Loucy (cell line): ENCODE results near the gene FLT1.

Experiments
- H2AFZ ChIP-seq: fragments of 200-600 bp; sonication (generic); 2 replicates; pipeline ENCODE4 v1.6.0; 2016; ENCODE audit warnings: antibody characterized with exemption, mild to moderate bottlenecking, low read length, moderate library complexity
- H3F3A ChIP-seq: fragments of 200-600 bp; 2 replicates; pipeline ENCODE4 v1.6.0; 2016; ENCODE audit warnings: antibody characterized with exemption, low read depth, mild to moderate bottlenecking
- H3K27me3 ChIP-seq: fragments of 200-600 bp; sonication (generic); 2 replicates; pipeline ENCODE4 v1.6.1; 2014; ENCODE audit warnings: low read length, mild to moderate bottlenecking; ENCODE audit not compliant: insufficient read depth, poor library complexity, severe bottlenecking
- H3K36me3 ChIP-seq: fragments of 200-600 bp; sonication (generic); 2 replicates; pipeline ENCODE4 v1.6.1; 2016; ENCODE audit warnings: low read length; ENCODE audit not compliant: insufficient read depth
- H3K4me1 ChIP-seq: fragments of 200-600 bp; sonication (generic); 2 replicates; pipeline ENCODE4 v1.5.1; 2014; ENCODE audit warnings: low read length, mild to moderate bottlenecking; ENCODE audit not compliant: insufficient read depth, poor library complexity, severe bottlenecking
- H3K4me2 ChIP-seq: fragments of 200-600 bp; sonication (generic); 2 replicates; pipeline ENCODE4 v1.6.0; 2014; ENCODE audit warnings: antibody characterized with exemption, low read length, low read depth, mild to moderate bottlenecking; ENCODE audit not compliant: poor library complexity, severe bottlenecking
- H3K4me3 ChIP-seq: fragments of 200-600 bp; sonication (generic); 2 replicates; pipeline ENCODE4 v1.5.1; 2014; ENCODE audit warnings: low read length, mild to moderate bottlenecking, mixed read lengths; ENCODE audit not compliant: poor library complexity, severe bottlenecking
- H3K79me2 ChIP-seq: fragments of 200-600 bp; sonication (generic); 2 replicates; pipeline ENCODE4 v1.6.1; 2014; ENCODE audit warnings: low read length; ENCODE audit not compliant: insufficient read depth
- H3K9ac ChIP-seq: fragments of 200-600 bp; sonication (generic); 2 replicates; pipeline ENCODE4 v1.6.0; 2014; ENCODE audit warnings: mild to moderate bottlenecking, low read depth, low read length, moderate library complexity; ENCODE audit not compliant: poor library complexity, severe bottlenecking
- H3K9me2 ChIP-seq: fragments of 200-600 bp; sonication (generic); replicated peaks from 2 replicates; pipeline ENCODE4 v1.6.1; 2016; ENCODE audit warnings: low read depth, low read length, mixed read lengths
- H3K9me3 ChIP-seq: fragments of 200-600 bp; sonication (generic); 2 replicates; pipeline ENCODE4 v1.6.1; 2014; ENCODE audit warnings: mild to moderate bottlenecking, antibody characterized with exemption, low read length, low read depth; ENCODE audit not compliant: insufficient read depth
- H4K20me1 ChIP-seq: fragments of 200-600 bp; sonication (generic); 2 replicates; pipeline ENCODE4 v1.6.0; 2014; ENCODE audit warnings: antibody characterized with exemption, low read length, mild to moderate bottlenecking; ENCODE audit not compliant: insufficient read depth, poor library complexity, severe bottlenecking
- EZH2phosphoT487 ChIP-seq: fragments of 200-600 bp; IDR thresholded peaks from 2 replicates; pipeline ENCODE4 v1.6.1; 2018; ENCODE audit warnings: antibody characterized with exemption, mild to moderate bottlenecking, moderate library complexity, borderline replicate concordance
- TF ChIP-seq, protein P1 (sequence below): fragments of 200-600 bp; sonication (generic); conservative IDR thresholded peaks from 2 replicates; pipeline ENCODE4 v1.5.1; 2014; ENCODE audit warnings: mild to moderate bottlenecking, antibody characterized with exemption, low read length

FLT1 gene

DNA sequence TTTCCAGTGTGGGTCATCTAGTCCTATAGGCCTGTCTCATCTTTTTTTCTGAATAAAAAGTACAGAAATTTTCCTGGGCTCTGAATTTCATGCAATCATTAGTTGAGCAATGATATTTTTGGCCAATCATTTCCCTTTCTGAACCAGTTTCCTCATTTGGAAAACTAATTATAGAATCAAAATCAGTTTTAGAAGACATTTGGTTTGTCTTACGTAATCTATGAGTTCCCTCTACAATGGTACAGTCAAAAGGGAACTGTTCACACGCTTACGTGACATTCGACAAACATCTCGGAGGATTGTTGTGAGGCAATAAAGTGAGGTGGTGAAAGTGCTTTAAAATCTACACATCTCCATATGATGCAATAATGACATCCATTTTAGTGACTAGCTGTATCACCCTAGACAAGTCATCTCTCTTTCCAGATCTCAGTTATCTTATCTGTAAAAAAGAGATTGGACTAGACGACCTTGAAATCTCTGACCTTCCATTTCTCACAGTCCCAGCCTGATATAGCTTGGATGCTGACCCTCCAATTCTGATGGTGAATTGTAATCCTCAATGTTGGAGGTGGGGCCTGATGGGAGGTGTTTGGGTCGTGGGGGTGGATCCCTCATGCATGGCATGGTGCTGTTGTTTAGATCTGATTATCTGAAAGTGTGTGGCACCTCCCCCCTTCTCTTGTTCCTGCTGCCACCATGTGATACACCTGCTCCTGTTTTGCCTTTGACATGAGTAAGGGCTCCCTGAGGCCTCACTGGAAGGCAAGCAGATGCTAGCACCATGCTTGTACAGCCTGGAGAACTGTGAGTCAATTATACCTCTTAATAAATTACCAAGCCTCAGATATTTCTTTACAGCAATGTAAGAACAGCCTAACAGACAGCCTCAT lies 26.7 kb downstream of the FLT1 start:
- H4K20me1 ChIP-seq, result peaks cover 27% of the 10 kb centered on the region
- no peak overlapping the region for H2AFZ ChIP-seq
- TF ChIP-seq EZH2phosphoT487, result no peak
- TF ChIP-seq, protein P1, sequence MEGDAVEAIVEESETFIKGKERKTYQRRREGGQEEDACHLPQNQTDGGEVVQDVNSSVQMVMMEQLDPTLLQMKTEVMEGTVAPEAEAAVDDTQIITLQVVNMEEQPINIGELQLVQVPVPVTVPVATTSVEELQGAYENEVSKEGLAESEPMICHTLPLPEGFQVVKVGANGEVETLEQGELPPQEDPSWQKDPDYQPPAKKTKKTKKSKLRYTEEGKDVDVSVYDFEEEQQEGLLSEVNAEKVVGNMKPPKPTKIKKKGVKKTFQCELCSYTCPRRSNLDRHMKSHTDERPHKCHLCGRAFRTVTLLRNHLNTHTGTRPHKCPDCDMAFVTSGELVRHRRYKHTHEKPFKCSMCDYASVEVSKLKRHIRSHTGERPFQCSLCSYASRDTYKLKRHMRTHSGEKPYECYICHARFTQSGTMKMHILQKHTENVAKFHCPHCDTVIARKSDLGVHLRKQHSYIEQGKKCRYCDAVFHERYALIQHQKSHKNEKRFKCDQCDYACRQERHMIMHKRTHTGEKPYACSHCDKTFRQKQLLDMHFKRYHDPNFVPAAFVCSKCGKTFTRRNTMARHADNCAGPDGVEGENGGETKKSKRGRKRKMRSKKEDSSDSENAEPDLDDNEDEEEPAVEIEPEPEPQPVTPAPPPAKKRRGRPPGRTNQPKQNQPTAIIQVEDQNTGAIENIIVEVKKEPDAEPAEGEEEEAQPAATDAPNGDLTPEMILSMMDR, result no peak

DNA sequence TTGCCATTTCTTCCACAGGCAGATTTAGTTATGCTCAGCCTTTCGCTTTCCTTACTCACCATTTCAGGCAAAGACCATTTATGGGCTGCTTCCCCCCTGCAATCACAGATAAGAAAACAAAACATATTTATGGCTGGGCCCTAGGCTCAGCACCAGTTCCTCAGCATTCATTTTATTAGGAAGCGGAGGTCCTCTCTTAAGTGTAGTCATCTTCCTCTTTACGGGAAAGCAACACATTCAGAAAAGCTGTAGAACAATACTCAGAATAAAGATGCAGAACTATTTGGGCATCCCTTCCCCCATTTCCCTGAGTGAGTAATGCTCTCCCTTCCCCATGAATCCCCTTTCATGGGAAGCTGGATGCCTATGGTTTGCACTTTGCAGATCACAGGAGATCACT lies 27.9 kb downstream of the FLT1 start:
- H2AFZ ChIP-seq, result no peak overlapping the region
- TF ChIP-seq EZH2phosphoT487, result no peak
- TF ChIP-seq, protein P1, result no peak
- no peaks in the 10 kb centered on the region for H3F3A ChIP-seq
- H4K20me1 ChIP-seq, result peaks cover 25% of the 10 kb centered on the region
- H3K4me3 ChIP-seq, result no peak overlapping the region
- no peaks in the 10 kb centered on the region for H3K9me2 ChIP-seq
- H3K27me3 ChIP-seq, result no peaks in the 10 kb centered on the region
- peaks cover 43% of the 10 kb centered on the region for H3K79me2 ChIP-seq
- H3K4me1 ChIP-seq, result peaks cover 32% of the 10 kb centered on the region
- no peak overlapping the region for H3K4me2 ChIP-seq
- no peaks in the 10 kb centered on the region for H3K9me3 ChIP-seq
- peaks cover 74% of the 10 kb centered on the region for H3K36me3 ChIP-seq
- H3K9ac ChIP-seq, result no peak overlapping the region

More for the DNA sequence above, 26.7 kb downstream of the FLT1 start:
- Histone ChIP-seq H3K27me3 (no peaks in the 10 kb centered on the region), H3K9ac (no peak overlapping the region), H3K9me2 (no peaks in the 10 kb centered on the region), H3K36me3 (peaks cover 62% of the 10 kb centered on the region), H3K4me3 (no peak overlapping the region), H3F3A (no peaks in the 10 kb centered on the region), H3K4me1 (peaks cover 41% of the 10 kb centered on the region), H3K4me2 (no peak overlapping the region), H3K79me2 (peaks cover 53% of the 10 kb centered on the region), H3K9me3 (no peaks in the 10 kb centered on the region)

DNA sequence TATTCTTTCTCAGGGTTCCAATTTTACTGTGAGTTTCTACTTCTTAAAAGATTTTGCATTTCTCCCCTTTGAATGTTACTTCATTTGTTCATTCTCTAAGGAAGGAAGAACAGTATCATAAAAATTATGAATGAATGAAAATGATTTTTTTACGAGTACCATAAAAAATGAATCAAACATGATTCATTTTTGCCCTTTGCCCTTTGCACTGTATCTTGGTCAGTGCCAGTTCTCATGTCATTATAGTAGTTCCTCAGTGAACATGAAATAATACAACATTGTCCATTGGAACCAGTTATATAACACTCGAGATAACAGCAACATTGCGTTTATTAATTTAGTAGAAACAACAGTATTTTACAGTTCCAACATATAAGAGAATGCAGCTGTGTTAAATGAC lies 28.8 kb downstream of the FLT1 start:
- H4K20me1 ChIP-seq, result peaks cover 18% of the 10 kb centered on the region
- no peaks in the 10 kb centered on the region for H3K27me3 ChIP-seq
- peaks cover 78% of the 10 kb centered on the region for H3K36me3 ChIP-seq
- peaks cover 35% of the 10 kb centered on the region for H3K79me2 ChIP-seq
- no peak overlapping the region for H3K4me3 ChIP-seq
- no peak overlapping the region for H3K4me2 ChIP-seq
- no peaks in the 10 kb centered on the region for H3F3A ChIP-seq
- no peaks in the 10 kb centered on the region for H3K9me2 ChIP-seq
- TF ChIP-seq EZH2phosphoT487, result no peak
- TF ChIP-seq, protein P1, result no peak
- H2AFZ ChIP-seq, result no peak overlapping the region
- no peaks in the 10 kb centered on the region for H3K9me3 ChIP-seq
- no peak overlapping the region for H3K9ac ChIP-seq
- H3K4me1 ChIP-seq, result peaks cover 23% of the 10 kb centered on the region
